ENCODE measurements around the gene HYAL4.
A peak's percentile ranks its signal among the peaks of the same experiment; 100 is the strongest.
"Not testable (repeated sequence)": the region's sequence is repeated elsewhere in the genome, so short reads cannot be mapped to it uniquely, and the experiment has no call there.

The HYAL4 gene

GRCh38 chr7:123823898-123824753, 20.8 kb upstream of the HYAL4 start:
- H3K27ac Mint-ChIP-seq: peak overlapping the region; percentile 64

GRCh38 chr7:123824754-123825067, 20.3 kb upstream of the HYAL4 start:
- no peaks in the 10 kb centered on the region for H3K36me3 Mint-ChIP-seq (ENCODE audit: low read depth)
- peak overlapping the region; percentile 29 for H3K4me3 Mint-ChIP-seq
- peak overlapping the region; percentile 64 for H3K27ac Mint-ChIP-seq
- H3K4me1 Mint-ChIP-seq (ENCODE audit: low read depth): peaks cover 12% of the 10 kb centered on the region
- peaks cover 8% of the 10 kb centered on the region for H3K27me3 Mint-ChIP-seq (ENCODE audit: low read depth)
- H3K9me3 Mint-ChIP-seq: no peaks in the 10 kb centered on the region

More at GRCh38 chr7:123823898-123824753, 20.8 kb upstream of the HYAL4 start:
- Mint-ChIP-seq H3K27me3 (ENCODE audit: low read depth) (peaks cover 8% of the 10 kb centered on the region), H3K36me3 (ENCODE audit: low read depth) (no peaks in the 10 kb centered on the region), H3K9me3 (no peaks in the 10 kb centered on the region), H3K4me3 (peak overlapping the region; percentile 29), H3K4me1 (ENCODE audit: low read depth) (peaks cover 12% of the 10 kb centered on the region)

GRCh38 chr7:123828805-123829204, 16.2 kb upstream of the HYAL4 start:
- no peak overlapping the region for H3K27ac Mint-ChIP-seq
- no peak overlapping the region for H3K4me3 Mint-ChIP-seq
- no peaks in the 10 kb centered on the region for H3K9me3 Mint-ChIP-seq
- H3K27me3 Mint-ChIP-seq (ENCODE audit: low read depth): peaks cover 22% of the 10 kb centered on the region
- no peaks in the 10 kb centered on the region for H3K36me3 Mint-ChIP-seq (ENCODE audit: low read depth)
- peaks cover 11% of the 10 kb centered on the region for H3K4me1 Mint-ChIP-seq (ENCODE audit: low read depth)

- Mint-ChIP-seq H3K36me3 (ENCODE audit: low read depth) (no peaks in the 10 kb centered on the region), H3K4me1 (ENCODE audit: low read depth) (no peaks in the 10 kb centered on the region), H3K9me3 (no peaks in the 10 kb centered on the region), H3K27me3 (ENCODE audit: low read depth) (peaks cover 10% of the 10 kb centered on the region), H3K4me3 (no peak overlapping the region), H3K27ac (no peak overlapping the region)
Observed at GRCh38 chr7:123836656-123837055, 8.3 kb upstream of the HYAL4 start.

GRCh38 chr7:123839106-123839505, 5.9 kb upstream of the HYAL4 start:
- H3K4me1 Mint-ChIP-seq (ENCODE audit: low read depth); H3K27ac Mint-ChIP-seq; H3K9me3 Mint-ChIP-seq; H3K27me3 Mint-ChIP-seq (ENCODE audit: low read depth); H3K36me3 Mint-ChIP-seq (ENCODE audit: low read depth); H3K4me3 Mint-ChIP-seq: not testable (repeated sequence)

GRCh38 chr7:123844142-123844541, 827 bp upstream of the HYAL4 start:
- H3K27me3 Mint-ChIP-seq (ENCODE audit: low read depth); H3K4me3 Mint-ChIP-seq; H3K4me1 Mint-ChIP-seq (ENCODE audit: low read depth); H3K27ac Mint-ChIP-seq; H3K9me3 Mint-ChIP-seq; H3K36me3 Mint-ChIP-seq (ENCODE audit: low read depth): not testable (repeated sequence)

GRCh38 chr7:123845823-123846216, 851 bp downstream of the HYAL4 start:
- Mint-ChIP-seq H3K36me3 (ENCODE audit: low read depth) (no peaks in the 10 kb centered on the region), H3K27me3 (ENCODE audit: low read depth) (peaks cover 7% of the 10 kb centered on the region), H3K27ac (no peak overlapping the region), H3K4me1 (ENCODE audit: low read depth) (no peaks in the 10 kb centered on the region), H3K4me3 (no peak overlapping the region), H3K9me3 (no peaks in the 10 kb centered on the region)

GRCh38 chr7:123846217-123846891, 1.4 kb downstream of the HYAL4 start:
- Mint-ChIP-seq H3K4me1 (ENCODE audit: low read depth) (no peaks in the 10 kb centered on the region), H3K36me3 (ENCODE audit: low read depth) (no peaks in the 10 kb centered on the region), H3K9me3 (no peaks in the 10 kb centered on the region), H3K27ac (no peak overlapping the region), H3K4me3 (no peak overlapping the region), H3K27me3 (ENCODE audit: low read depth) (peaks cover 7% of the 10 kb centered on the region)

- no peak overlapping the region for H3K4me3 Mint-ChIP-seq
- peaks cover 7% of the 10 kb centered on the region for H3K27me3 Mint-ChIP-seq (ENCODE audit: low read depth)
- no peaks in the 10 kb centered on the region for H3K4me1 Mint-ChIP-seq (ENCODE audit: low read depth)
- H3K9me3 Mint-ChIP-seq: no peaks in the 10 kb centered on the region
- no peak overlapping the region for H3K27ac Mint-ChIP-seq
- H3K36me3 Mint-ChIP-seq (ENCODE audit: low read depth): no peaks in the 10 kb centered on the region
Observed at GRCh38 chr7:123847868-123848267, 2.9 kb downstream of the HYAL4 start.

GRCh38 chr7:123849855-123850254, 4.9 kb downstream of the HYAL4 start:
- Mint-ChIP-seq H3K27ac (no peak overlapping the region), H3K36me3 (ENCODE audit: low read depth) (no peaks in the 10 kb centered on the region), H3K4me3 (no peak overlapping the region), H3K4me1 (ENCODE audit: low read depth) (no peaks in the 10 kb centered on the region), H3K9me3 (no peaks in the 10 kb centered on the region), H3K27me3 (ENCODE audit: low read depth) (no peaks in the 10 kb centered on the region)

GRCh38 chr7:123851404-123851803, 6.4 kb downstream of the HYAL4 start:
- H3K9me3 Mint-ChIP-seq; H3K36me3 Mint-ChIP-seq (ENCODE audit: low read depth); H3K4me3 Mint-ChIP-seq; H3K27me3 Mint-ChIP-seq (ENCODE audit: low read depth); H3K4me1 Mint-ChIP-seq (ENCODE audit: low read depth); H3K27ac Mint-ChIP-seq: not testable (repeated sequence)

GRCh38 chr7:123854291-123854690, 9.3 kb downstream of the HYAL4 start:
- not testable (repeated sequence) for H3K4me3 Mint-ChIP-seq; H3K27me3 Mint-ChIP-seq (ENCODE audit: low read depth); H3K27ac Mint-ChIP-seq; H3K36me3 Mint-ChIP-seq (ENCODE audit: low read depth); H3K9me3 Mint-ChIP-seq; H3K4me1 Mint-ChIP-seq (ENCODE audit: low read depth)

GRCh38 chr7:123856428-123856827, 11.5 kb downstream of the HYAL4 start:
- not testable (repeated sequence) for H3K4me1 Mint-ChIP-seq (ENCODE audit: low read depth); H3K27ac Mint-ChIP-seq; H3K4me3 Mint-ChIP-seq; H3K27me3 Mint-ChIP-seq (ENCODE audit: low read depth); H3K9me3 Mint-ChIP-seq; H3K36me3 Mint-ChIP-seq (ENCODE audit: low read depth)

- H3K9me3 Mint-ChIP-seq: peaks cover 1% of the 10 kb centered on the region
- no peak overlapping the region for H3K27ac Mint-ChIP-seq
- H3K4me3 Mint-ChIP-seq: no peak overlapping the region
- H3K36me3 Mint-ChIP-seq (ENCODE audit: low read depth): no peaks in the 10 kb centered on the region
- H3K27me3 Mint-ChIP-seq (ENCODE audit: low read depth): no peaks in the 10 kb centered on the region
- H3K4me1 Mint-ChIP-seq (ENCODE audit: low read depth): no peaks in the 10 kb centered on the region
Observed at GRCh38 chr7:123860848-123861247, 15.9 kb downstream of the HYAL4 start.

GRCh38 chr7:123862775-123863174, 17.8 kb downstream of the HYAL4 start:
- Mint-ChIP-seq H3K4me1 (ENCODE audit: low read depth) (no peaks in the 10 kb centered on the region), H3K9me3 (no peaks in the 10 kb centered on the region), H3K4me3 (no peak overlapping the region), H3K27me3 (ENCODE audit: low read depth) (no peaks in the 10 kb centered on the region), H3K27ac (no peak overlapping the region), H3K36me3 (ENCODE audit: low read depth) (no peaks in the 10 kb centered on the region)
